ENCODE results near the gene CCDC107.

The CCDC107 gene

DNA sequence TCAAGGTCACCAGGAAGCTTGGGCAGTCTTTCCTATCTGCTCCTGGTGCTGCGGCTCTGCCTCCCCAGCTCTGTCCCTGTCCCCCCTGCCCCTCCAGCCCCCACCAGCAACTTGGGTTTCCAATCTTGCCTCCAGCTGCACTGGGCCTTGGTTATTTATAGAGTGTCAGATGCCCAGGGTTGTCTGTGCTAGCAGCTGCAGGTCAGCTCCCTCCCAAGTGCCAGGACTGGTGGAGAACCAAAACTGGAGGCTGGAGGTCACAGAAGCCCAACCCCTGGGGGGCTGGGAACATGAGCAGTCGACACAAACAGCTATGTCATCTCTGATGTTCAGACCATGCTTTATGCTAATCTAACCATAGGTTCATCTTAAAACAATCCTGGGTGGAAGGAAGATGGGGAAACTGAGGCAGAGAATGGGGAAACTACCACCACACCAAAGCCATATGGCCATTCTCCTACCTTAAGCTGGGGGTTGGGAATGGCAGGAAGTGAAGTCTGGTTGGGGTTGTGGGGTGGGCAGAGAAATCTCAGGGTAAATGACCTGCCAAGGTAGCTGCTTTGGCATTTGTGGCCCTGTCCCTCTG lies 30.0 kb downstream of the CCDC107 start:
- H3K79me2 ChIP-seq (ENCODE audit: insufficient read depth, low read length) = no peaks in the 10 kb centered on the region
- H3K36me3 ChIP-seq (ENCODE audit: insufficient read depth, low read length) = no peaks in the 10 kb centered on the region
- peaks cover 37% of the 10 kb centered on the region for H3K4me1 ChIP-seq (ENCODE audit: insufficient read depth, low read length, severe bottlenecking)
- H4K20me1 ChIP-seq (ENCODE audit: insufficient read depth, low read length) = no peaks in the 10 kb centered on the region
- no peaks in the 10 kb centered on the region for H3K9me2 ChIP-seq (ENCODE audit: low read depth, low read length)
- no peaks in the 10 kb centered on the region; the same call in 1 of the 2 replicates for H3K27me3 ChIP-seq (ENCODE audit: insufficient read depth, low read length)
- no peak overlapping the region for H3K27ac ChIP-seq (ENCODE audit: low read depth, low read length, poor library complexity, severe bottlenecking)
- TF ChIP-seq EZH2 (IDR thresholded peaks at IDR 0.05; ENCODE audit: borderline replicate concordance, low read length) (no peak), CTCF (IDR thresholded peaks at IDR 0.05; ENCODE audit: low read length) (no peak)
- no peak overlapping the region for H3K4me3 ChIP-seq (ENCODE audit: low read depth, low read length, poor library complexity, severe bottlenecking)
- H3K9ac ChIP-seq (ENCODE audit: low read length) = no peak overlapping the region
- 0 out of 2 replicates have a peak, but pooled peaks cover 3% of the 10 kb centered on the region for H3F3A ChIP-seq (ENCODE audit: insufficient read depth, low read length)
- H3K9me3 ChIP-seq (ENCODE audit: low read length) = no peaks in the 10 kb centered on the region
- H2AFZ ChIP-seq (ENCODE audit: low read length) = no peak overlapping the region
- no peak overlapping the region for H3K4me2 ChIP-seq (ENCODE audit: low read length)

- TF ChIP-seq CTCF (IDR thresholded peaks at IDR 0.05; ENCODE audit: low read length) (no peak), EZH2 (IDR thresholded peaks at IDR 0.05; ENCODE audit: borderline replicate concordance, low read length) (no peak)
- H3K4me1 ChIP-seq (ENCODE audit: insufficient read depth, low read length, severe bottlenecking) = peaks cover 37% of the 10 kb centered on the region
- no peaks in the 10 kb centered on the region for H3K9me3 ChIP-seq (ENCODE audit: low read length)
- 0 out of 2 replicates have a peak, but pooled peaks cover 3% of the 10 kb centered on the region for H3F3A ChIP-seq (ENCODE audit: insufficient read depth, low read length)
- H3K27me3 ChIP-seq (ENCODE audit: insufficient read depth, low read length) = no peaks in the 10 kb centered on the region; the same call in 1 of the 2 replicates
- peak overlapping the region; percentile 5; the same call in 1 of the 2 replicates for H3K9ac ChIP-seq (ENCODE audit: low read length)
- no peak overlapping the region for H2AFZ ChIP-seq (ENCODE audit: low read length)
- no peaks in the 10 kb centered on the region for H4K20me1 ChIP-seq (ENCODE audit: insufficient read depth, low read length)
- H3K4me3 ChIP-seq (ENCODE audit: low read depth, low read length, poor library complexity, severe bottlenecking) = peak overlapping the region; percentile 66
- H3K9me2 ChIP-seq (ENCODE audit: low read depth, low read length) = no peaks in the 10 kb centered on the region
- no peak overlapping the region for H3K27ac ChIP-seq (ENCODE audit: low read depth, low read length, poor library complexity, severe bottlenecking)
- peak overlapping the region; percentile 81 for H3K4me2 ChIP-seq (ENCODE audit: low read length)
- H3K79me2 ChIP-seq (ENCODE audit: insufficient read depth, low read length) = no peaks in the 10 kb centered on the region
- H3K36me3 ChIP-seq (ENCODE audit: insufficient read depth, low read length) = no peaks in the 10 kb centered on the region
These were observed 30.8 kb downstream of the CCDC107 start for GRCh38 chr9:35688558-35689541.

- Histone ChIP-seq H3F3A (ENCODE audit: insufficient read depth, low read length) (0 out of 2 replicates have a peak, but pooled peaks cover 3% of the 10 kb centered on the region), H3K36me3 (ENCODE audit: insufficient read depth, low read length) (no peaks in the 10 kb centered on the region), H3K4me1 (ENCODE audit: insufficient read depth, low read length, severe bottlenecking) (peaks cover 37% of the 10 kb centered on the region), H3K27ac (ENCODE audit: low read depth, low read length, poor library complexity, severe bottlenecking) (no peak within 1 kb of the TSS), H3K27me3 (ENCODE audit: insufficient read depth, low read length) (no peaks in the 10 kb centered on the region; the same call in 1 of the 2 replicates), H3K4me3 (ENCODE audit: low read depth, low read length, poor library complexity, severe bottlenecking) (peak within 1 kb of the TSS; percentile 66), H4K20me1 (ENCODE audit: insufficient read depth, low read length) (no peaks in the 10 kb centered on the region), H3K79me2 (ENCODE audit: insufficient read depth, low read length) (no peaks in the 10 kb centered on the region), H3K9me3 (ENCODE audit: low read length) (no peaks in the 10 kb centered on the region), H3K9ac (ENCODE audit: low read length) (peak within 1 kb of the TSS; percentile 63), H3K4me2 (ENCODE audit: low read length) (peak within 1 kb of the TSS; percentile 81), H3K9me2 (ENCODE audit: low read depth, low read length) (no peaks in the 10 kb centered on the region), H2AFZ (ENCODE audit: low read length) (no peak within 1 kb of the TSS)
- no peak for TF ChIP-seq EZH2 (IDR thresholded peaks at IDR 0.05; ENCODE audit: borderline replicate concordance, low read length)
- TF ChIP-seq CTCF (IDR thresholded peaks at IDR 0.05; ENCODE audit: low read length) = no peak
These were observed 31.6 kb downstream of the CCDC107 start, which contains the start of gene TPM2 for GRCh38 chr9:35689542-35690293. Gene TPM2, minus strand, starts transcription at chr9:35689925. Its CDS starts 108 bp downstream, at chr9:35689817.

All from OCI-LY1 (cell line).